IMR-90 (cell line): Measurements from ENCODE around the gene PLXDC2. TPM values are rescaled to one million over a fixed set of nuclear protein-coding genes. Genes with fewer than 3 reads are reported as not detected.

Source experiments
- ATAC-seq: fragments of 200-7000 bp; cut with Tn5 transposase; 2 replicates; pipeline ENCODE4 v1.9.1; 2020; ENCODE audit warnings: low read depth, mild to moderate bottlenecking, moderate library complexity
- BruUV-seq: library from RNA; stranded (reverse); fragments of 400-500 nt; replicated peaks from 2 replicates; lab custom pipeline; 2021; lab: Mats Ljungman, UMichigan
- CTCF ChIA-PET: fragments of 300-600 bp; formaldehyde crosslinking; extraction: SDS; loops from one replicate; lab custom pipeline; 2021; ENCODE audit warnings: antibody characterized with exemption; lab: Yijun Ruan, JAX
- POLR2A ChIA-PET: fragments of 300-600 bp; sonication (Branson Sonifier 250); formaldehyde crosslinking; loops from one replicate; lab custom pipeline; 2022; ENCODE audit warnings: antibody characterized with exemption; ENCODE audit not compliant: unreplicated experiment; lab: Charles Lee
- DNase-seq: peaks from one replicate; pipeline ENCODE4 v3.0.0; 2013
- H2AFZ ChIP-seq: replicated peaks from 2 replicates; pipeline ENCODE3; 2013; ENCODE audit warnings: low read length, mild to moderate bottlenecking; ENCODE audit not compliant: poor library complexity
- H2AK5ac ChIP-seq: 2 replicates; pipeline ENCODE4 v1.6.1; 2013; ENCODE audit warnings: low read depth, low read length, inconsistent platforms
- H2AK9ac ChIP-seq: replicated peaks from 2 replicates; pipeline ENCODE3; 2013; ENCODE audit warnings: mild to moderate bottlenecking, low read depth, low read length, moderate library complexity; ENCODE audit not compliant: poor library complexity
- H2BK120ac ChIP-seq: 2 replicates; pipeline ENCODE4 v1.6.1; 2013; ENCODE audit warnings: low read depth, low read length, inconsistent platforms
- H2BK15ac ChIP-seq: 3 replicates; pipeline ENCODE4 v1.6.1; 2013; ENCODE audit warnings: low read depth, low read length, inconsistent platforms
- H2BK20ac ChIP-seq: 2 replicates; pipeline ENCODE4 v1.6.1; 2013; ENCODE audit warnings: low read depth, mild to moderate bottlenecking, inconsistent platforms, low read length, moderate library complexity
- H2BK5ac ChIP-seq: 2 replicates; pipeline ENCODE4 v1.6.1; 2013; ENCODE audit warnings: mild to moderate bottlenecking, low read depth, low read length, inconsistent platforms; ENCODE audit not compliant: poor library complexity, severe bottlenecking
- H3K14ac ChIP-seq: replicated peaks from 2 replicates; pipeline ENCODE4 v1.6.1; 2013; ENCODE audit warnings: low read depth, low read length, inconsistent platforms
- H3K18ac ChIP-seq: 2 replicates; pipeline ENCODE4 v1.6.1; 2013; ENCODE audit warnings: low read depth, low read length, control low read depth
- H3K23ac ChIP-seq: 2 replicates; pipeline ENCODE4 v1.6.1; 2013; ENCODE audit warnings: low read depth, low read length, inconsistent platforms
- H3K27ac ChIP-seq: 2 replicates; pipeline ENCODE4 v1.5.1; 2013; ENCODE audit warnings: mild to moderate bottlenecking, control low read depth, low read length; ENCODE audit not compliant: insufficient read depth
- H3K27me3 ChIP-seq: 2 replicates; pipeline ENCODE4 v1.6.1; 2013; ENCODE audit warnings: low read length; ENCODE audit not compliant: control insufficient read depth, insufficient read depth
- H3K36me3 ChIP-seq: 2 replicates; pipeline ENCODE4 v1.6.1; 2013; ENCODE audit warnings: low read length, mixed read lengths; ENCODE audit not compliant: control insufficient read depth, insufficient read depth
- H3K4ac ChIP-seq: 2 replicates; pipeline ENCODE4 v1.6.1; 2013; ENCODE audit warnings: low read depth, low read length, inconsistent platforms
- H3K4me1 ChIP-seq: 2 replicates; pipeline ENCODE4 v1.6.1; 2013; ENCODE audit warnings: low read length, mixed read lengths; ENCODE audit not compliant: control insufficient read depth, insufficient read depth
- H3K4me2 ChIP-seq: 2 replicates; pipeline ENCODE4 v1.6.1; 2013; ENCODE audit warnings: low read depth, mild to moderate bottlenecking, control low read depth, low read length, moderate library complexity
- H3K4me3 ChIP-seq: 2 replicates; pipeline ENCODE4 v1.5.1; 2013; ENCODE audit warnings: low read depth, mild to moderate bottlenecking, control low read depth, low read length, moderate library complexity; ENCODE audit not compliant: insufficient read depth
- H3K56ac ChIP-seq: 2 replicates; pipeline ENCODE4 v1.6.1; 2013; ENCODE audit warnings: low read length, inconsistent platforms; ENCODE audit not compliant: insufficient read depth; ENCODE audit errors: extremely low read depth
- H3K79me1 ChIP-seq, 2 experiments: 2 replicates each; pipeline ENCODE4 v1.6.1; 2013; ENCODE audit warnings: low read length in 2 of 2, inconsistent platforms in 1 of 2, low read depth in 1 of 2
- H3K9ac ChIP-seq: 2 replicates; pipeline ENCODE4 v1.6.1; 2013; ENCODE audit warnings: low read depth, low read length, control low read depth
- H3K9me1 ChIP-seq: 2 replicates; pipeline ENCODE4 v1.6.1; 2013; ENCODE audit warnings: low read length, inconsistent platforms; ENCODE audit not compliant: insufficient read depth
- H3K9me3 ChIP-seq: 2 replicates; pipeline ENCODE4 v1.6.1; 2013; ENCODE audit warnings: low read length; ENCODE audit not compliant: control insufficient read depth, insufficient read depth
- H4K20me1 ChIP-seq: 2 replicates; pipeline ENCODE4 v1.6.1; 2013; ENCODE audit warnings: low read length, inconsistent platforms; ENCODE audit not compliant: insufficient read depth
- H4K5ac ChIP-seq: 2 replicates; pipeline ENCODE4 v1.6.1; 2013; ENCODE audit warnings: mild to moderate bottlenecking, low read depth, low read length, control low read depth
- H4K8ac ChIP-seq, 2 experiments: 2 replicates each; pipeline ENCODE4 v1.6.1; 2013; ENCODE audit warnings: low read depth in 2 of 2, low read length in 2 of 2, control low read depth in 1 of 2, inconsistent platforms in 1 of 2
- H4K91ac ChIP-seq: 2 replicates; pipeline ENCODE4 v1.6.1; 2013; ENCODE audit warnings: low read depth, low read length, inconsistent platforms; ENCODE audit not compliant: insufficient read depth
- BHLHE40 ChIP-seq: fragments of 150-350 bp; IDR thresholded peaks from 2 replicates; pipeline ENCODE4 v1.6.1; 2016; ENCODE audit warnings: mild to moderate bottlenecking, low read depth, low read length
- CHD1 ChIP-seq: IDR thresholded peaks from 2 replicates; pipeline ENCODE4 v1.6.1; 2012; ENCODE audit warnings: low read depth, low read length, improper control_type of control experiment
- FOS ChIP-seq: fragments of 150-350 bp; IDR thresholded peaks from 2 replicates; pipeline ENCODE4 v1.6.1; 2016; ENCODE audit warnings: low read depth, low read length
- MAFK ChIP-seq: IDR thresholded peaks from 2 replicates; pipeline ENCODE4 v1.6.1; 2012; ENCODE audit warnings: low read depth, low read length, improper control_type of control experiment
- NFE2L2 ChIP-seq: fragments of 150-350 bp; IDR thresholded peaks from 2 replicates; pipeline ENCODE4 v1.6.1; 2016; ENCODE audit warnings: low read depth, mild to moderate bottlenecking, low read length
- POLR2A ChIP-seq: IDR thresholded peaks from 2 replicates; pipeline ENCODE4 v1.6.1; 2012; ENCODE audit warnings: mild to moderate bottlenecking, low read depth, low read length
- RAD21 ChIP-seq: IDR thresholded peaks from 2 replicates; pipeline ENCODE4 v1.6.1; 2012; ENCODE audit warnings: low read length, improper control_type of control experiment
- RCOR1 ChIP-seq: IDR thresholded peaks from 2 replicates; pipeline ENCODE4 v1.6.1; 2012; ENCODE audit warnings: mild to moderate bottlenecking, low read length, improper control_type of control experiment; ENCODE audit not compliant: insufficient replicate concordance
- SMC3 ChIP-seq: fragments of 150-350 bp; IDR thresholded peaks from 2 replicates; pipeline ENCODE4 v1.6.1; 2016; ENCODE audit warnings: low read depth, mild to moderate bottlenecking, antibody characterized with exemption, low read length, moderate library complexity
- WGBS, 2 experiments: methylation state at CpG; one replicate each; pipeline versions ENCODE4 v1.1.5 to v1.1.7; 2013; ENCODE audit warnings: missing lambda C conversion rate in 2 of 2; ENCODE audit not compliant: insufficient read length in 1 of 2; ENCODE audit errors: extremely low coverage in 2 of 2; 5-methylcytosine and 5-hydroxymethylcytosine counted together
- dilution Hi-C: fragments of 300-500 bp; cut with HindIII; formaldehyde crosslinking; loops from one replicate; pipeline ENCODE4 v1.14.3; 2018; ENCODE audit warnings: low sequenced_read_pairs; ENCODE audit not compliant: unreplicated experiment
- in situ Hi-C: fragments of 300-500 bp; cut with MboI; formaldehyde crosslinking; loops from 3 replicates; pipeline ENCODE4 v1.14.3; 2019; ENCODE audit warnings: low sequenced_read_pairs, inconsistent platforms, mixed read lengths
- intact Hi-C: fragments of 100-400 bp; cut with micrococcal nuclease; formaldehyde crosslinking; loops from 2 replicates; pipeline ENCODE4 v1.10.0; 2022
- polyA plus RNA-seq, 3 experiments: library from polyadenylated mRNA; depleted of rRNA; stranded (reverse); fragments of >200 nt; gene quantifications; 2 replicates each; pipeline ENCODE4 v1.2.3, GENCODE V29; 2012; ENCODE audit warnings: low replicate concordance in 1 of 3
- total RNA-seq: library from RNA; depleted of rRNA; stranded (reverse); fragments of >200 nt; gene quantifications from 2 replicates; pipeline ENCODE4 v1.2.3, GENCODE V29; 2012
- TF ChIP-seq, protein P1 (sequence below): fragments of 150-350 bp; IDR thresholded peaks from 2 replicates; pipeline ENCODE4 v1.6.1; 2016; ENCODE audit warnings: low read depth, mild to moderate bottlenecking, low read length, moderate library complexity, borderline replicate concordance
- TF ChIP-seq, protein P2 (sequence below): fragments of 150-350 bp; IDR thresholded peaks from 2 replicates; pipeline ENCODE4 v1.6.1; 2017; ENCODE audit warnings: mild to moderate bottlenecking, antibody characterized with exemption, low read length, low read depth
- TF ChIP-seq, protein P3 (sequence below): conservative IDR thresholded peaks from 2 replicates; pipeline ENCODE4 v1.5.1; 2012; ENCODE audit warnings: mild to moderate bottlenecking, low read depth, low read length, improper control_type of control experiment

The PLXDC2 gene
- total and polyA plus RNA-seq, 2 of the 4 experiments (the other 2 are of a cell fraction), result 3.2 to 6.1 TPM

DNA sequence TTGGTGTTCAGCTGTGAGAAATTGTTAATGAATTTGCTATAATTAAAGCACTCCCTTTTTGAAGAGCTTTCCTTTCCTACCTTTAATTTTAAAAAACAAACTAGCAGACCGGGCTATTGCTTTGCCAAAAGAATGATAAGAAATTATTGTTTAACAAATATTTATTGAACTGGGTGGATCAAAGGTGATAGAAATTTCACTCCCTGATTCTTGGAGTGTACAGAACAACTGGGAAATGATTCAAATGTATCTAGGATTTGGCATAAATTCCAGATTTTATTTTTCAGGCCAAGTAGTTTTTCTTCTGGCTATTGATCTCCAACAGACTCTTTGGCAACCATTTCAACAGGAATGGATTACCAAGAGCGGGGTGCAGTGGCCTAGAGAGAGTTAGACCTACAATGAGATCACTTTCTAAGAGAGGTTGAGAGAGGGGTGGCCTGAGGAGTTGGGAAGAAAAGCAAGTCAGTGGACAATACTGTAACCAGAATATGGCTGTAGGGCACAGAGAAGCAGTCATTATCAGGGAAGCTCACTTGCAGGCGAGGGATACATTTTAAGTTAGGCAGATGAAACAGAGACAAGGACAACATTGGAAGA lies 71.9 kb downstream of the PLXDC2 start:
- no peak overlapping the region for H3K14ac ChIP-seq
- H3K4me3 ChIP-seq, result no peak overlapping the region
- H3K9ac ChIP-seq, result no peak overlapping the region
- H3K4me1 ChIP-seq, result no peaks in the 10 kb centered on the region
- no peak overlapping the region for H2AK5ac ChIP-seq
- ChIA-PET POLR2A (no interaction called here), CTCF (no interaction called here)
- H3K4me2 ChIP-seq, result no peak overlapping the region
- dilution Hi-C loops (no loop called here), in situ Hi-C loops (no loop called here), intact Hi-C loops (no loop called here)
- H3K79me1 ChIP-seq, result no peaks in the 10 kb centered on the region
- H2BK5ac ChIP-seq, result no peak overlapping the region
- DNase-seq, result no peak
- H2BK15ac ChIP-seq, result no peak overlapping the region
- no peaks in the 10 kb centered on the region for H3K9me3 ChIP-seq
- H2BK20ac ChIP-seq, result no peak overlapping the region
- H3K9me1 ChIP-seq, result peaks cover 2% of the 10 kb centered on the region; the same call in 1 of the 2 replicates
- no peak overlapping the region for H2AK9ac ChIP-seq
- no peak overlapping the region for H3K56ac ChIP-seq
- 100% methylated on average over 1 of the region's 3 CpGs; no CpG with 5 or more reads in 1 of the 2 experiments for WGBS, 2 experiments
- no TSS peak for BruUV-seq
- H3K18ac ChIP-seq, result no peak overlapping the region
- no peak overlapping the region for H3K27ac ChIP-seq
- no peak overlapping the region for H4K8ac ChIP-seq
- H2BK120ac ChIP-seq, result no peak overlapping the region
- H3K27me3 ChIP-seq, result no peaks in the 10 kb centered on the region
- H4K91ac ChIP-seq, result no peak overlapping the region
- no peak overlapping the region for H3K4ac ChIP-seq
- H2AFZ ChIP-seq, result no peak overlapping the region
- no peak for ATAC-seq
- H3K36me3 ChIP-seq, result no peaks in the 10 kb centered on the region
- H4K20me1 ChIP-seq, result no peaks in the 10 kb centered on the region
- H4K5ac ChIP-seq, result no peak overlapping the region
- no peak overlapping the region for H3K23ac ChIP-seq
- TF ChIP-seq, protein P1, sequence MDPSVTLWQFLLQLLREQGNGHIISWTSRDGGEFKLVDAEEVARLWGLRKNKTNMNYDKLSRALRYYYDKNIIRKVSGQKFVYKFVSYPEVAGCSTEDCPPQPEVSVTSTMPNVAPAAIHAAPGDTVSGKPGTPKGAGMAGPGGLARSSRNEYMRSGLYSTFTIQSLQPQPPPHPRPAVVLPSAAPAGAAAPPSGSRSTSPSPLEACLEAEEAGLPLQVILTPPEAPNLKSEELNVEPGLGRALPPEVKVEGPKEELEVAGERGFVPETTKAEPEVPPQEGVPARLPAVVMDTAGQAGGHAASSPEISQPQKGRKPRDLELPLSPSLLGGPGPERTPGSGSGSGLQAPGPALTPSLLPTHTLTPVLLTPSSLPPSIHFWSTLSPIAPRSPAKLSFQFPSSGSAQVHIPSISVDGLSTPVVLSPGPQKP, result no peak
- no peak for TF ChIP-seq CHD1
- no peak for TF ChIP-seq BHLHE40
- TF ChIP-seq POLR2A, result no peak
- TF ChIP-seq MAFK, result no peak
- no peak for TF ChIP-seq RCOR1
- TF ChIP-seq, protein P2, sequence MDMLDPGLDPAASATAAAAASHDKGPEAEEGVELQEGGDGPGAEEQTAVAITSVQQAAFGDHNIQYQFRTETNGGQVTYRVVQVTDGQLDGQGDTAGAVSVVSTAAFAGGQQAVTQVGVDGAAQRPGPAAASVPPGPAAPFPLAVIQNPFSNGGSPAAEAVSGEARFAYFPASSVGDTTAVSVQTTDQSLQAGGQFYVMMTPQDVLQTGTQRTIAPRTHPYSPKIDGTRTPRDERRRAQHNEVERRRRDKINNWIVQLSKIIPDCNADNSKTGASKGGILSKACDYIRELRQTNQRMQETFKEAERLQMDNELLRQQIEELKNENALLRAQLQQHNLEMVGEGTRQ, result no peak
- no peak for TF ChIP-seq NFE2L2
- TF ChIP-seq RAD21, result no peak
- TF ChIP-seq FOS, result no peak
- TF ChIP-seq, protein P3, sequence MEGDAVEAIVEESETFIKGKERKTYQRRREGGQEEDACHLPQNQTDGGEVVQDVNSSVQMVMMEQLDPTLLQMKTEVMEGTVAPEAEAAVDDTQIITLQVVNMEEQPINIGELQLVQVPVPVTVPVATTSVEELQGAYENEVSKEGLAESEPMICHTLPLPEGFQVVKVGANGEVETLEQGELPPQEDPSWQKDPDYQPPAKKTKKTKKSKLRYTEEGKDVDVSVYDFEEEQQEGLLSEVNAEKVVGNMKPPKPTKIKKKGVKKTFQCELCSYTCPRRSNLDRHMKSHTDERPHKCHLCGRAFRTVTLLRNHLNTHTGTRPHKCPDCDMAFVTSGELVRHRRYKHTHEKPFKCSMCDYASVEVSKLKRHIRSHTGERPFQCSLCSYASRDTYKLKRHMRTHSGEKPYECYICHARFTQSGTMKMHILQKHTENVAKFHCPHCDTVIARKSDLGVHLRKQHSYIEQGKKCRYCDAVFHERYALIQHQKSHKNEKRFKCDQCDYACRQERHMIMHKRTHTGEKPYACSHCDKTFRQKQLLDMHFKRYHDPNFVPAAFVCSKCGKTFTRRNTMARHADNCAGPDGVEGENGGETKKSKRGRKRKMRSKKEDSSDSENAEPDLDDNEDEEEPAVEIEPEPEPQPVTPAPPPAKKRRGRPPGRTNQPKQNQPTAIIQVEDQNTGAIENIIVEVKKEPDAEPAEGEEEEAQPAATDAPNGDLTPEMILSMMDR, result no peak
- TF ChIP-seq SMC3, result no peak
